ENCODE data around the gene RUVBL2.
"Not testable (repeated sequence)": the region's sequence is repeated elsewhere in the genome, so short reads cannot be mapped to it uniquely, and the experiment has no call there.

The RUVBL2 gene

GRCh38 chr19:49022116-49022515 lies 28.4 kb downstream of the RUVBL2 start:
- no peaks in the 10 kb centered on the region for H3K9me3 ChIP-seq (ENCODE audit: control insufficient read depth, insufficient read depth, low read depth, low read length)
- ChIA-PET POLR2A (interaction anchor here (3.4 kb wide), 1 partner anchor 29 kb away, joined by 20 read pairs; the partner anchor contains the start of genes GYS1 and RUVBL2), CTCF (interaction anchor here (0.7 to 1.7 kb wide), 5 partner anchors 17 to 177 kb away, joined by 3 to 8 read pairs (median 3); partner anchors contain the start of genes GYS1 and RUVBL2)
- TF ChIP-seq ZNF341 (tag by site-specific recombination; IDR thresholded peaks at IDR 0.05; ENCODE audit: low read depth) (no peak), ZNF398 (tag by site-specific recombination; IDR thresholded peaks at IDR 0.05) (no peak)
- H3K27ac ChIP-seq (ENCODE audit: extremely low read depth, low read depth, low read length), result no peak overlapping the region
- no peak overlapping the region for H3K4me3 ChIP-seq (ENCODE audit: low read depth, low read length)
- no peaks in the 10 kb centered on the region for H3K36me3 ChIP-seq (ENCODE audit: control insufficient read depth in 2 of 2, insufficient read depth in 1 of 2, low read length in 2 of 2)
- H3K4me1 ChIP-seq (ENCODE audit: control insufficient read depth, insufficient read depth, low read length), result peaks cover 8% of the 10 kb centered on the region

- POLR2A ChIA-PET; H3K9me3 ChIP-seq (ENCODE audit: control insufficient read depth, insufficient read depth, low read depth, low read length); H3K4me3 ChIP-seq (ENCODE audit: low read depth, low read length); H3K4me1 ChIP-seq (ENCODE audit: control insufficient read depth, insufficient read depth, low read length); CTCF ChIA-PET; H3K36me3 ChIP-seq (ENCODE audit: control insufficient read depth in 2 of 2, insufficient read depth in 1 of 2, low read length in 2 of 2); H3K27ac ChIP-seq (ENCODE audit: extremely low read depth, low read depth, low read length): not testable (repeated sequence)
Measured at GRCh38 chr19:49024233-49024632, 30.5 kb downstream of the RUVBL2 start, which contains the start of gene CGB3. Gene CGB3, minus strand, starts transcription at chr19:49024333. Its CDS starts 362 bp downstream, at chr19:49023971.

DNA sequence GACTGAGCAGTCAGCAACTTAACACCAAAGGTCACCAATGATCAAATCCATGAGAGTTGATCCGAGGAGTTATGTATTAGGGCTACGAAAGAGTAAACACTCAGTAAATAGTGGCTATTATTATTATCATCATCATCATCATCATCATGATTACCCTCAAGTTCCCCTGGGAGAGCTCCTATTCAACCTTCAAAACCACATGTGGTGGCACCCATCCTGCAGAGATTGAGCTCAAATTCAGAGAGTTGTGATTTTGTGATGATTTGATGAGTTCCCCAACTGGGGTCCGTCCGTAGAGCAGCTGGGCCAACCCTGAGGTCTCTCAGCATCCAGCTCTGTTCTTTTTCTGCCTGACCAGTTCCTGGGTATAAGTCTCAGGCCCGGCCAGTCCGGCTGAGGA lies 31.4 kb downstream of the RUVBL2 start:
- 0 out of 2 replicates have a peak, but pooled peaks have one; percentile 28 for TF ChIP-seq ZFP3 (tag by site-specific recombination; IDR thresholded peaks at IDR 0.05; ENCODE audit: low read depth)

GRCh38 chr19:49025599-49025998 lies 31.9 kb downstream of the RUVBL2 start:
- H3K36me3 ChIP-seq (ENCODE audit: control insufficient read depth in 2 of 2, insufficient read depth in 1 of 2, low read length in 2 of 2); H3K4me1 ChIP-seq (ENCODE audit: control insufficient read depth, insufficient read depth, low read length); POLR2A ChIA-PET; H3K9me3 ChIP-seq (ENCODE audit: control insufficient read depth, insufficient read depth, low read depth, low read length); H3K4me3 ChIP-seq (ENCODE audit: low read depth, low read length); H3K27ac ChIP-seq (ENCODE audit: extremely low read depth, low read depth, low read length); CTCF ChIA-PET: not testable (repeated sequence)

More for the DNA sequence above, 31.4 kb downstream of the RUVBL2 start:
- H3K27ac ChIP-seq (ENCODE audit: extremely low read depth, low read depth, low read length); CTCF ChIA-PET; H3K4me1 ChIP-seq (ENCODE audit: control insufficient read depth, insufficient read depth, low read length); POLR2A ChIA-PET; H3K4me3 ChIP-seq (ENCODE audit: low read depth, low read length); H3K9me3 ChIP-seq (ENCODE audit: control insufficient read depth, insufficient read depth, low read depth, low read length); H3K36me3 ChIP-seq (ENCODE audit: control insufficient read depth in 2 of 2, insufficient read depth in 1 of 2, low read length in 2 of 2): not testable (repeated sequence)

GRCh38 chr19:49028686-49029085 lies 35.0 kb downstream of the RUVBL2 start:
- H3K27ac ChIP-seq (ENCODE audit: extremely low read depth, low read depth, low read length); H3K4me1 ChIP-seq (ENCODE audit: control insufficient read depth, insufficient read depth, low read length); H3K4me3 ChIP-seq (ENCODE audit: low read depth, low read length); POLR2A ChIA-PET; CTCF ChIA-PET; H3K9me3 ChIP-seq (ENCODE audit: control insufficient read depth, insufficient read depth, low read depth, low read length); H3K36me3 ChIP-seq (ENCODE audit: control insufficient read depth in 2 of 2, insufficient read depth in 1 of 2, low read length in 2 of 2): not testable (repeated sequence)

GRCh38 chr19:49029749-49030148 lies 36.1 kb downstream of the RUVBL2 start:
- H3K4me3 ChIP-seq (ENCODE audit: low read depth, low read length); H3K4me1 ChIP-seq (ENCODE audit: control insufficient read depth, insufficient read depth, low read length); H3K9me3 ChIP-seq (ENCODE audit: control insufficient read depth, insufficient read depth, low read depth, low read length); H3K27ac ChIP-seq (ENCODE audit: extremely low read depth, low read depth, low read length); H3K36me3 ChIP-seq (ENCODE audit: control insufficient read depth in 2 of 2, insufficient read depth in 1 of 2, low read length in 2 of 2); POLR2A ChIA-PET: not testable (repeated sequence)
- TF ChIP-seq, protein P1, sequence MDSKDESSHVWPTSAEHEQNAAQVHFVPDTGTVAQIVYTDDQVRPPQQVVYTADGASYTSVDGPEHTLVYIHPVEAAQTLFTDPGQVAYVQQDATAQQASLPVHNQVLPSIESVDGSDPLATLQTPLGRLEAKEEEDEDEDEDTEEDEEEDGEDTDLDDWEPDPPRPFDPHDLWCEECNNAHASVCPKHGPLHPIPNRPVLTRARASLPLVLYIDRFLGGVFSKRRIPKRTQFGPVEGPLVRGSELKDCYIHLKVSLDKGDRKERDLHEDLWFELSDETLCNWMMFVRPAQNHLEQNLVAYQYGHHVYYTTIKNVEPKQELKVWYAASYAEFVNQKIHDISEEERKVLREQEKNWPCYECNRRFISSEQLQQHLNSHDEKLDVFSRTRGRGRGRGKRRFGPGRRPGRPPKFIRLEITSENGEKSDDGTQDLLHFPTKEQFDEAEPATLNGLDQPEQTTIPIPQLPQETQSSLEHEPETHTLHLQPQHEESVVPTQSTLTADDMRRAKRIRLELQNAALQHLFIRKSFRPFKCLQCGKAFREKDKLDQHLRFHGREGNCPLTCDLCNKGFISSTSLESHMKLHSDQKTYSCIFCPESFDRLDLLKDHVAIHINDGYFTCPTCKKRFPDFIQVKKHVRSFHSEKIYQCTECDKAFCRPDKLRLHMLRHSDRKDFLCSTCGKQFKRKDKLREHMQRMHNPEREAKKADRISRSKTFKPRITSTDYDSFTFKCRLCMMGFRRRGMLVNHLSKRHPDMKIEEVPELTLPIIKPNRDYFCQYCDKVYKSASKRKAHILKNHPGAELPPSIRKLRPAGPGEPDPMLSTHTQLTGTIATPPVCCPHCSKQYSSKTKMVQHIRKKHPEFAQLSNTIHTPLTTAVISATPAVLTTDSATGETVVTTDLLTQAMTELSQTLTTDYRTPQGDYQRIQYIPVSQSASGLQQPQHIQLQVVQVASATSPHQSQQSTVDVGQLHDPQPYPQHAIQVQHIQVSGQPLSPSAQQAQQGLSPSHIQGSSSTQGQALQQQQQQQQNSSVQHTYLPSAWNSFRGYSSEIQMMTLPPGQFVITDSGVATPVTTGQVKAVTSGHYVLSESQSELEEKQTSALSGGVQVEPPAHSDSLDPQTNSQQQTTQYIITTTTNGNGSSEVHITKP (tag by site-specific recombination; IDR thresholded peaks at IDR 0.05), result peak; percentile 69
- CTCF ChIA-PET, result interaction anchor here (0.6 to 0.7 kb wide), 3 partner anchors 30 to 430 kb away, joined by 3 to 4 read pairs (median 3); partner anchors contain the start of gene RUVBL2
